22Rv1 (cell line): ENCODE results near the gene PDE6G.

Experiments
- ZFX ChIP-seq: fragments of 450-650 bp; IDR thresholded peaks from 2 replicates; pipeline ENCODE4 v1.6.1; 2017; ENCODE audit warnings: antibody characterized with exemption, borderline replicate concordance
- TF ChIP-seq, protein P1 (sequence below): fragments of 450-650 bp; IDR thresholded peaks from 2 replicates; pipeline ENCODE4 v1.5.1; 2017; ENCODE audit warnings: mild to moderate bottlenecking

DNA sequence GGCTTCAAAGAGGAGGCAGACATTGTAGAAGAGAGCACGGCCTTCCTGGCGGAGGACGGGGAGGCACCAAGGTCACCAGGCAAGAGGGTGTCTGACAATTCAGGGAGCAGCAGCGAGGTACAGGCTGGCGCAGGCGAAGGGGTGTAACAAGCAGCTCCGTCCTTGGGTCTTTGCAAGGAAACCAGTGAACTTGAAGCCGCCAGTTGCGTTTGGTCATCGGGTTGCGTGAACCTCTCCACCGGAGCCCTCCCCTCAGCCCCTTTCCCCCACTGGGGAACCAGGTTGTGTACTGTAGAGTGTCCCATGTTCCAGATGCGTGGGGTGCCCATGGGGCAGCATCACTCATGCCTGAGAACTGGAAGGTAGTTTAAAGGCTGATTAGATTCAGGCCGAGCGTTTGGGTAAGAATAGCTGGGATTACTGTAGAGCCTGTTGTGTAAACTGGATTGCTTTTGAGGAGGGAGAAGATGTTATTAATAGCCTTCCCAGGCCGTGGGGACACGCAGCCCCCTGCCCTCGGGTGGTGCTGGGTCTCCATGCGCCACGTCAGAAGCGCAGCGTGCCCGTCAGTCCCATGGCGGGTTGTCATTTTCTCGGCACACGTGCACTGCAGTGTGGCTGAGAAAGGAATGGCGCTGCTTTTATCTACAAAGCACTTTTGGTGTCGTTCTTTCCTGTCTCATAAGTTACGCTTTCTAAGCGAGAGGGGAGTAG, 49.3 kb upstream of the PDE6G start:
- TF ChIP-seq, protein P1, sequence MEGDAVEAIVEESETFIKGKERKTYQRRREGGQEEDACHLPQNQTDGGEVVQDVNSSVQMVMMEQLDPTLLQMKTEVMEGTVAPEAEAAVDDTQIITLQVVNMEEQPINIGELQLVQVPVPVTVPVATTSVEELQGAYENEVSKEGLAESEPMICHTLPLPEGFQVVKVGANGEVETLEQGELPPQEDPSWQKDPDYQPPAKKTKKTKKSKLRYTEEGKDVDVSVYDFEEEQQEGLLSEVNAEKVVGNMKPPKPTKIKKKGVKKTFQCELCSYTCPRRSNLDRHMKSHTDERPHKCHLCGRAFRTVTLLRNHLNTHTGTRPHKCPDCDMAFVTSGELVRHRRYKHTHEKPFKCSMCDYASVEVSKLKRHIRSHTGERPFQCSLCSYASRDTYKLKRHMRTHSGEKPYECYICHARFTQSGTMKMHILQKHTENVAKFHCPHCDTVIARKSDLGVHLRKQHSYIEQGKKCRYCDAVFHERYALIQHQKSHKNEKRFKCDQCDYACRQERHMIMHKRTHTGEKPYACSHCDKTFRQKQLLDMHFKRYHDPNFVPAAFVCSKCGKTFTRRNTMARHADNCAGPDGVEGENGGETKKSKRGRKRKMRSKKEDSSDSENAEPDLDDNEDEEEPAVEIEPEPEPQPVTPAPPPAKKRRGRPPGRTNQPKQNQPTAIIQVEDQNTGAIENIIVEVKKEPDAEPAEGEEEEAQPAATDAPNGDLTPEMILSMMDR, result no peak
- TF ChIP-seq ZFX, result no peak
